Measurements from ENCODE around the gene KCNG2. TPM values are rescaled to one million over a fixed set of nuclear protein-coding genes. Genes with fewer than 3 reads are reported as not detected.

The KCNG2 gene
- total RNA-seq, 6 experiments from 2014 or later: not detected

DNA sequence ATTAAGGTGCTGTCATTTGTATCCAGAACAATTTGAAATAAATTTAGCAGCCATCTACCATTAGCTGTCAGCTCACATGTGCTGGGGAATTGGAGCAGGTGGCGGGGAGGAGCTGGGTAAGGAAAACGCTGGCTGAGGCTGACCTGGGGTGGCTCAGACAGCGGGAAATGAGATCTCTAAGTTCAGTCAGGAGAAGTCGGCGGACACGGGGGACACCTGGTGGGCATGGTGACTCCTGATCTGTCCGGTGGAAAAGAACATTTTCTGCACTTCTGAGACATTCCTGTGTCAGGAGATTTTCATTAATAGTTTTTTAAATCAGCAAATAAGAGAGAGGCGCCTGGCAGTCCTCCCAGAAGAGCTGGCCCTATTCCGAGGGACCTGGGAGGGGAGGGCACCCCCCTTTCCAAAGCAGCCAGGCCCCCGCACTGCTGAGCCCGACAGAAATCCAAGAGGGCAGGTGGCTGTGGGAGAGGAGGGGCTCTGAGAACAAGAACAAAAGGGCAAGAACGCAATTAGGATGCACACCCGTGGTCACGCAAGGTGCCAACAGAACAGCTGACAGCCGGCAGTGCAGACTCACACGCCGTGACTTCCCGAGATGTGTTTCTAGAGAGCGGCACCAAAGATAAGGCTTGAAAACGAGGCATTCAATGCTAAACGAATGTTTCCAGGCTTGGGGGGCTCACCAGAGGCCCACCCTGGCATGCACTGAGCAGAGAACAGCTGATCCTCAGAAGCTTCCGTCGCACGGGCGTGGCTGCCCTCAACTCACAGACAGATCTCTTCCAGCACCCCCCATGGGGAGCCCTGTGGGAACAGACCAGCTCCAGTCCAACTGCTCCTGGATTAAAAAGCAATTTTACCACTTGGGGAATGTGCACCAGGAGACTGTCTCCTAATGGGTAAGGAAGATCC lies 127.3 kb downstream of the KCNG2 start:
- H3K9me3 ChIP-seq: no peaks in the 10 kb centered on the region
- H3K27ac ChIP-seq: no peak overlapping the region
- intact Hi-C loops (cut with DNase I): no loop called here
- no peak overlapping the region for H3K4me3 ChIP-seq
- no peaks in the 10 kb centered on the region for H3K27me3 ChIP-seq
- no peak for TF ChIP-seq POLR2A (IDR thresholded peaks at IDR 0.05)
- TF ChIP-seq, protein P1, sequence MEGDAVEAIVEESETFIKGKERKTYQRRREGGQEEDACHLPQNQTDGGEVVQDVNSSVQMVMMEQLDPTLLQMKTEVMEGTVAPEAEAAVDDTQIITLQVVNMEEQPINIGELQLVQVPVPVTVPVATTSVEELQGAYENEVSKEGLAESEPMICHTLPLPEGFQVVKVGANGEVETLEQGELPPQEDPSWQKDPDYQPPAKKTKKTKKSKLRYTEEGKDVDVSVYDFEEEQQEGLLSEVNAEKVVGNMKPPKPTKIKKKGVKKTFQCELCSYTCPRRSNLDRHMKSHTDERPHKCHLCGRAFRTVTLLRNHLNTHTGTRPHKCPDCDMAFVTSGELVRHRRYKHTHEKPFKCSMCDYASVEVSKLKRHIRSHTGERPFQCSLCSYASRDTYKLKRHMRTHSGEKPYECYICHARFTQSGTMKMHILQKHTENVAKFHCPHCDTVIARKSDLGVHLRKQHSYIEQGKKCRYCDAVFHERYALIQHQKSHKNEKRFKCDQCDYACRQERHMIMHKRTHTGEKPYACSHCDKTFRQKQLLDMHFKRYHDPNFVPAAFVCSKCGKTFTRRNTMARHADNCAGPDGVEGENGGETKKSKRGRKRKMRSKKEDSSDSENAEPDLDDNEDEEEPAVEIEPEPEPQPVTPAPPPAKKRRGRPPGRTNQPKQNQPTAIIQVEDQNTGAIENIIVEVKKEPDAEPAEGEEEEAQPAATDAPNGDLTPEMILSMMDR (IDR thresholded peaks at IDR 0.05): no peak
- DNase-seq (peak in 2 of 3 donors; percentile 46 to 50), ATAC-seq (peak; percentile 28 to 44 (median 32))
- peaks cover 0 to 53% (median 27%) of the 10 kb centered on the region in 4 donors for H3K36me3 ChIP-seq
- no peaks in the 10 kb centered on the region for H3K4me1 ChIP-seq
- WGBS (ENCODE audit: insufficient coverage, low coverage, low lambda C conversion rate, missing lambda C conversion rate): 49% methylated on average over 9 of the region's 25 CpGs

- intact Hi-C loops (cut with DNase I): no loop called here
- ATAC-seq: no peak
Observed at GRCh38 chr18:79926306-79926705, 128.6 kb downstream of the KCNG2 start.

DNA sequence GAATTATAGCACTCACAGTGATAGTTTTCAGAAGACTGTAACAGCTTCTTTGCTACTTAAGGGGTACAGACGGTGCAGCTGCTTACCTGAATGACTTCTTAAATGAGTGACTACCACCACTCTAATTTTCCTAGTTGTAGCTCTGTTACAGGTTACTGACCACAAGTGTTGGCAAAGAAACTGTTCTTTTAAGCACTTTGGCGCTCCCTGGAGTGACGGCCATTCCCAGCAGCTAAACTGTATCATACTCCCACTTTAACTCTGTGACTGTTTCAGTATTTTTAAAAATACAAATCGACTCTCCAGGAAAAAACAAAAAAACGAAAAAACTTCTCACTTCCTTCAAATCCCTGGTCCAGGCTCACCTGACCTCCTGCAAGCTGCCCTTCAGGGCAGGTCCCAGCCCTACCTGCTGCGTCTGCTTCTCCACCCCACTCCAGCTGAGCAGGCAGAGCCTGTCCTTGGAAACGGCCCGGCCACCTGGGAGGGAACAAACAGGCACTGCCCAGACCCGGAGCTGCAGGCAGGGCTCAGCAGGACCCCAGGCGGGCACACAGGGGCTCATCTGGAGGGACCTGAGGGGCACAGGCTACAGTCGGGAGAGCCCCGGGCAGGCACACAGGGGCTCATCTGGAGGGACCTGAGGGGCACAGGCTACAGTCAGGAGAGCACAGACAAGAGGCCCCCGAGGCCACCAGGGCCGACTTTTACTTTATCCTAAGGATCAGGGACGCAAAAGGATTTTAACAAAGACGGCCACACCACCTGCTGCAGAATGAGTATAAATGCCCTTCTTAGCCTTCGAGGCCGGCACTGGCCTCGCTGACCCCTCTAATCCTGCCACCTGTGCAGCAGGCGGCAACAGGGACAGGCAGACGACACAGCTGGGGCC lies 129.2 kb downstream of the KCNG2 start:
- ATAC-seq: peak in 2 of 4 donors; percentile 10 to 23
- 75% methylated on average over 9 of the region's 21 CpGs for WGBS (ENCODE audit: insufficient coverage, low coverage, low lambda C conversion rate, missing lambda C conversion rate)
- Histone ChIP-seq H3K9me3 (no peaks in the 10 kb centered on the region), H3K27ac (no peak overlapping the region), H3K4me1 (no peaks in the 10 kb centered on the region), H3K27me3 (no peaks in the 10 kb centered on the region), H3K36me3 (peaks cover 0 to 51% (median 26%) of the 10 kb centered on the region in 4 donors), H3K4me3 (no peak overlapping the region)
- TF ChIP-seq POLR2A (IDR thresholded peaks at IDR 0.05): no peak
- TF ChIP-seq, protein P1 (IDR thresholded peaks at IDR 0.05): no peak
- peak in 1 of 3 donors; percentile 46 for DNase-seq
- intact Hi-C loops (cut with DNase I): no loop called here

More at GRCh38 chr18:79926306-79926705, 128.6 kb downstream of the KCNG2 start:
- H3K4me1 ChIP-seq: no peaks in the 10 kb centered on the region
- no peak overlapping the region for H3K27ac ChIP-seq
- DNase-seq: peak in 1 of 3 donors; percentile 26
- H3K36me3 ChIP-seq: peaks cover 0 to 53% (median 27%) of the 10 kb centered on the region in 4 donors
- TF ChIP-seq, protein P1 (IDR thresholded peaks at IDR 0.05): no peak
- TF ChIP-seq POLR2A (IDR thresholded peaks at IDR 0.05): no peak
- no peaks in the 10 kb centered on the region for H3K9me3 ChIP-seq
- WGBS (ENCODE audit: insufficient coverage, low coverage, low lambda C conversion rate, missing lambda C conversion rate): no CpG with 5 or more reads among the region's 11 CpGs
- H3K27me3 ChIP-seq: no peaks in the 10 kb centered on the region
- H3K4me3 ChIP-seq: no peak overlapping the region
